Trophoblast cell (in vitro differentiated cells and primary cell): ENCODE measurements around the gene SKAP1.
"Not testable (repeated sequence)": the region's sequence is repeated elsewhere in the genome, so short reads cannot be mapped to it uniquely, and the experiment has no call there.

Experiments
- DNase-seq, 2 donors: peaks; one replicate each; pipeline ENCODE4 v3.0.0-alpha.2; 2016
- H2AFZ ChIP-seq: 2 replicates; pipeline ENCODE4 v1.6.1; 2013; ENCODE audit warnings: low read length, moderate library complexity, mild to moderate bottlenecking; ENCODE audit not compliant: insufficient read depth, poor library complexity
- H2AK5ac ChIP-seq: 2 replicates; pipeline ENCODE4 v1.6.1; 2013; ENCODE audit warnings: mild to moderate bottlenecking, low read length
- H2BK120ac ChIP-seq: 2 replicates; pipeline ENCODE4 v1.6.1; 2013; ENCODE audit warnings: low read length, mild to moderate bottlenecking, moderate library complexity; ENCODE audit not compliant: insufficient read depth, poor library complexity
- H2BK12ac ChIP-seq: 2 replicates; pipeline ENCODE4 v1.6.1; 2013; ENCODE audit warnings: mild to moderate bottlenecking, low read length, moderate library complexity
- H2BK5ac ChIP-seq: 2 replicates; pipeline ENCODE4 v1.6.1; 2013; ENCODE audit warnings: low read length, low read depth, moderate library complexity, mild to moderate bottlenecking; ENCODE audit not compliant: poor library complexity
- H3K14ac ChIP-seq: 2 replicates; pipeline ENCODE4 v1.6.1; 2013; ENCODE audit warnings: mild to moderate bottlenecking, low read length
- H3K18ac ChIP-seq: 2 replicates; pipeline ENCODE4 v1.6.1; 2013; ENCODE audit warnings: mild to moderate bottlenecking, low read length
- H3K23ac ChIP-seq: 2 replicates; pipeline ENCODE4 v1.6.1; 2013; ENCODE audit warnings: low read length
- H3K27ac ChIP-seq: 2 replicates; pipeline ENCODE4 v1.5.1; 2013; ENCODE audit warnings: low read depth, mild to moderate bottlenecking, inconsistent platforms, low read length, moderate library complexity
- H3K27me3 ChIP-seq: 2 replicates; pipeline ENCODE4 v1.6.1; 2013; ENCODE audit warnings: inconsistent platforms, mild to moderate bottlenecking, low read length, moderate library complexity; ENCODE audit not compliant: insufficient read depth
- H3K36me3 ChIP-seq, 2 experiments: 1 replicate in 1 of 2; 2 replicates in 1 of 2; pipeline ENCODE4 v1.6.1; 2013; ENCODE audit warnings: low read length in 2 of 2, mild to moderate bottlenecking in 2 of 2, moderate library complexity in 1 of 2; ENCODE audit not compliant: insufficient read depth in 2 of 2, control insufficient read depth in 1 of 2
- H3K4ac ChIP-seq: 2 replicates; pipeline ENCODE4 v1.6.1; 2013; ENCODE audit warnings: low read depth, mild to moderate bottlenecking, low read length, moderate library complexity
- H3K4me1 ChIP-seq, 2 experiments: 1 replicate in 1 of 2; 2 replicates in 1 of 2; pipeline ENCODE4 v1.6.1; 2013; ENCODE audit warnings: low read length in 2 of 2, mild to moderate bottlenecking in 2 of 2, moderate library complexity in 1 of 2; ENCODE audit not compliant: insufficient read depth in 2 of 2, control insufficient read depth in 1 of 2
- H3K4me2 ChIP-seq: 2 replicates; pipeline ENCODE4 v1.6.1; 2013; ENCODE audit warnings: inconsistent platforms, mild to moderate bottlenecking, low read length, moderate library complexity
- H3K4me3 ChIP-seq: 2 replicates; pipeline ENCODE4 v1.5.1; 2013; ENCODE audit warnings: mild to moderate bottlenecking, low read depth, low read length, inconsistent platforms
- H3K79me1 ChIP-seq: one replicate; pipeline ENCODE4 v1.6.1; 2013; ENCODE audit warnings: low read length
- H3K79me2 ChIP-seq: 2 replicates; pipeline ENCODE4 v1.6.1; 2013; ENCODE audit warnings: low read length, mild to moderate bottlenecking; ENCODE audit not compliant: control insufficient read depth, insufficient read depth, poor library complexity
- H3K9ac ChIP-seq: 2 replicates; pipeline ENCODE4 v1.6.1; 2013; ENCODE audit warnings: mild to moderate bottlenecking, low read length
- H3K9me3 ChIP-seq: 2 replicates; pipeline ENCODE4 v1.6.1; 2013; ENCODE audit warnings: low read depth, mild to moderate bottlenecking, control low read depth, inconsistent platforms, low read length; ENCODE audit not compliant: insufficient read depth
- H4K12ac ChIP-seq: 2 replicates; pipeline ENCODE4 v1.6.1; 2013; ENCODE audit warnings: low read depth, mild to moderate bottlenecking, low read length, moderate library complexity
- H4K8ac ChIP-seq: 2 replicates; pipeline ENCODE4 v1.6.1; 2013; ENCODE audit warnings: low read depth, mild to moderate bottlenecking, low read length, moderate library complexity
- H4K91ac ChIP-seq: one replicate; pipeline ENCODE4 v1.6.1; 2013; ENCODE audit warnings: low read depth, mild to moderate bottlenecking, low read length, moderate library complexity
- WGBS: extraction: QIAGEN DNeasy Blood & Tissue Kit; methylation state at CpG from one replicate; pipeline ENCODE4 v1.1.7; 2013; ENCODE audit warnings: missing lambda C conversion rate; ENCODE audit not compliant: insufficient read length, insufficient coverage; ENCODE audit errors: extremely low coverage; 5-methylcytosine and 5-hydroxymethylcytosine counted together

SKAP1 gene

GRCh38 chr17:48410821-48411220 is 19.2 kb downstream of the SKAP1 start:
- not testable (repeated sequence) for H3K79me2 ChIP-seq, H3K4ac ChIP-seq, H3K27ac ChIP-seq, H4K91ac ChIP-seq, H3K4me3 ChIP-seq, H2BK120ac ChIP-seq, H2AFZ ChIP-seq, H3K27me3 ChIP-seq, H4K8ac ChIP-seq, H3K79me1 ChIP-seq, H3K18ac ChIP-seq, H3K9me3 ChIP-seq, H3K36me3 ChIP-seq, H2AK5ac ChIP-seq, H2BK5ac ChIP-seq, H4K12ac ChIP-seq, DNase-seq, H3K23ac ChIP-seq, H3K4me1 ChIP-seq, H3K9ac ChIP-seq, H2BK12ac ChIP-seq, H3K4me2 ChIP-seq, H3K14ac ChIP-seq
- WGBS, result no CpG with 5 or more reads among the region's 7 CpGs

GRCh38 chr17:48409607-48410006 is 20.4 kb downstream of the SKAP1 start:
- Histone ChIP-seq H3K14ac (no peak overlapping the region), H3K27me3 (no peaks in the 10 kb centered on the region)

GRCh38 chr17:48406936-48407567 is 23.0 kb downstream of the SKAP1 start:
- DNase-seq, result no peak
- H2AK5ac ChIP-seq, result no peak overlapping the region

More at GRCh38 chr17:48409607-48410006, 20.4 kb downstream of the SKAP1 start:
- no peak overlapping the region for H4K12ac ChIP-seq
- no peak overlapping the region for H2AFZ ChIP-seq
- H3K4me2 ChIP-seq, result no peak overlapping the region
- no peak overlapping the region for H3K4me3 ChIP-seq
- no peaks in the 10 kb centered on the region for H3K36me3 ChIP-seq
- no peak overlapping the region for H3K9ac ChIP-seq
- no peak overlapping the region for H2BK120ac ChIP-seq
- no CpG with 5 or more reads among the region's 5 CpGs for WGBS
- H2BK12ac ChIP-seq, result no peak overlapping the region
- H3K4ac ChIP-seq, result no peak overlapping the region
- no peak overlapping the region for H2BK5ac ChIP-seq
- H3K9me3 ChIP-seq, result no peaks in the 10 kb centered on the region
- no peak overlapping the region for H3K23ac ChIP-seq
- H3K79me1 ChIP-seq, result no peaks in the 10 kb centered on the region
- H4K91ac ChIP-seq, result no peak overlapping the region
- H3K27ac ChIP-seq, result no peak overlapping the region
- no peak for DNase-seq
- H4K8ac ChIP-seq, result no peak overlapping the region
- H2AK5ac ChIP-seq, result no peak overlapping the region
- H3K4me1 ChIP-seq, result no peaks in the 10 kb centered on the region
- no peaks in the 10 kb centered on the region for H3K79me2 ChIP-seq
- H3K18ac ChIP-seq, result no peak overlapping the region

GRCh38 chr17:48394821-48395220 is 35.2 kb downstream of the SKAP1 start:
- Histone ChIP-seq H4K8ac (no peak overlapping the region), H3K4me3 (no peak overlapping the region), H3K4me1 (no peaks in the 10 kb centered on the region), H3K79me2 (no peaks in the 10 kb centered on the region), H2BK120ac (no peak overlapping the region), H2AK5ac (no peak overlapping the region), H3K27me3 (no peaks in the 10 kb centered on the region), H2BK5ac (no peak overlapping the region), H4K12ac (no peak overlapping the region), H3K4ac (no peak overlapping the region), H3K27ac (no peak overlapping the region), H2BK12ac (no peak overlapping the region), H3K18ac (no peak overlapping the region), H3K79me1 (no peaks in the 10 kb centered on the region), H3K4me2 (no peak overlapping the region), H3K36me3 (no peaks in the 10 kb centered on the region), H3K23ac (no peak overlapping the region), H3K9ac (no peak overlapping the region), H3K14ac (no peak overlapping the region), H4K91ac (no peak overlapping the region), H2AFZ (no peak overlapping the region), H3K9me3 (no peaks in the 10 kb centered on the region)
- WGBS, result no CpG with 5 or more reads among the region's 3 CpGs
- DNase-seq, result no peak

More at GRCh38 chr17:48406936-48407567, 23.0 kb downstream of the SKAP1 start:
- no peaks in the 10 kb centered on the region for H3K79me1 ChIP-seq
- H3K14ac ChIP-seq, result no peak overlapping the region
- no peaks in the 10 kb centered on the region for H3K9me3 ChIP-seq
- no peak overlapping the region for H4K91ac ChIP-seq
- H2BK120ac ChIP-seq, result no peak overlapping the region
- no peak overlapping the region for H3K4me3 ChIP-seq
- no peak overlapping the region for H4K8ac ChIP-seq
- H2AFZ ChIP-seq, result no peak overlapping the region
- H3K4me1 ChIP-seq, result no peaks in the 10 kb centered on the region
- H3K79me2 ChIP-seq, result no peaks in the 10 kb centered on the region
- no peak overlapping the region for H2BK12ac ChIP-seq
- no peak overlapping the region for H3K23ac ChIP-seq
- no peaks in the 10 kb centered on the region for H3K27me3 ChIP-seq
- no peak overlapping the region for H2BK5ac ChIP-seq
- H3K4me2 ChIP-seq, result no peak overlapping the region
- H3K36me3 ChIP-seq, result no peaks in the 10 kb centered on the region
- no CpG with 5 or more reads among the region's 3 CpGs for WGBS
- no peak overlapping the region for H3K18ac ChIP-seq
- no peak overlapping the region for H3K4ac ChIP-seq
- no peak overlapping the region for H3K9ac ChIP-seq
- H4K12ac ChIP-seq, result no peak overlapping the region
- no peak overlapping the region for H3K27ac ChIP-seq
